Osteocyte (in vitro differentiated cells): Measurements from ENCODE around the gene RAD51B. TPM values are rescaled to one million over a fixed set of nuclear protein-coding genes. Genes with fewer than 3 reads are reported as not detected.

Experiments
- DNase-seq: peaks from one replicate; pipeline ENCODE4 v3.0.0; 2021; ENCODE audit warnings: mixed read lengths; ENCODE audit not compliant: unreplicated experiment; ENCODE audit errors: extremely low spot score
- H3K27ac Mint-ChIP-seq: one replicate; pipeline ENCODE4 v1.8.0; 2021; ENCODE audit warnings: mild to moderate bottlenecking, mixed read lengths; ENCODE audit not compliant: unreplicated experiment
- H3K27me3 Mint-ChIP-seq: one replicate; pipeline ENCODE4 v1.8.0; 2021; ENCODE audit warnings: mixed read lengths; ENCODE audit not compliant: unreplicated experiment
- H3K36me3 Mint-ChIP-seq: one replicate; pipeline ENCODE4 v1.8.0; 2021; ENCODE audit warnings: mixed read lengths; ENCODE audit not compliant: unreplicated experiment
- H3K4me1 Mint-ChIP-seq: one replicate; pipeline ENCODE4 v1.8.0; 2021; ENCODE audit warnings: mixed read lengths; ENCODE audit not compliant: unreplicated experiment
- H3K4me3 Mint-ChIP-seq: one replicate; pipeline ENCODE4 v1.8.0; 2021; ENCODE audit warnings: mild to moderate bottlenecking, moderate library complexity, mixed read lengths; ENCODE audit not compliant: unreplicated experiment
- H3K9me3 Mint-ChIP-seq: one replicate; pipeline ENCODE4 v1.8.0; 2021; ENCODE audit warnings: mixed read lengths; ENCODE audit not compliant: unreplicated experiment
- CTCF ChIP-seq: fragments of 200-600 bp; sonication (generic); IDR thresholded peaks from 2 replicates; pipeline ENCODE4 v1.5.0; 2021; ENCODE audit warnings: antibody characterized with exemption, mild to moderate bottlenecking, moderate library complexity
- total RNA-seq: library from RNA; stranded (reverse); gene quantifications from 2 replicates; pipeline ENCODE4 v1.2.1, GENCODE V29; 2021

Gene RAD51B
- total RNA-seq, 1 donor from 2014 or later, result 12.7 TPM

DNA sequence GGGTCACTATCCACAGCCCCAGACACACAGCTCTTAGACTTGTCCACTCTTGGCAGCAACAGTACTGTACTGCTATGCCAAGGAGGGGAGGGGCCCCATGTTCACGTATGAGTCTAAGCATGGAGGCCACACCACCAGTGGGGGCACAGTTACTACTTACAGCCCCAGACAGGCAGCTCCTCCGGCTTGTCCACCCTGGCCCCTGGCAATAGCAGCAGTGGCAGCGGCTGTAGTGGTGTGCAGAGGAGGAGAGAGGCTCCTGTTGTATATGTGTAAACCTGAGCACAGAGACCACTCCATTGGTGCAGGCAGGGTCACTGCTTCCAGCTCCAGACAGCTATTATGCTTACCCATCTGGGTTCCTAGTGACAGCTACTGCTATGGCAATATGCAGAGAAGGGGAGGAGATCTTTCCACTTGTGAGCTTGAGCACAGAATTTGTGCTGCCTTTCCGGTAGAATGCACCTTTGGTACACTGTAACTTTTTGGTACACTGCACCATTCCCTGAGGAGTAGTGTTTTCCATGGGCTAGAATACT is 113.2 kb downstream of the RAD51B start:
- peaks cover 27% of the 10 kb centered on the region for H3K4me1 Mint-ChIP-seq
- H3K27ac Mint-ChIP-seq, result no peak overlapping the region
- H3K9me3 Mint-ChIP-seq, result peaks cover 17% of the 10 kb centered on the region
- H3K27me3 Mint-ChIP-seq, result no peaks in the 10 kb centered on the region
- no peak overlapping the region for H3K4me3 Mint-ChIP-seq
- TF ChIP-seq CTCF, result no peak
- peaks cover 10% of the 10 kb centered on the region for H3K36me3 Mint-ChIP-seq
- DNase-seq, result no peak

DNA sequence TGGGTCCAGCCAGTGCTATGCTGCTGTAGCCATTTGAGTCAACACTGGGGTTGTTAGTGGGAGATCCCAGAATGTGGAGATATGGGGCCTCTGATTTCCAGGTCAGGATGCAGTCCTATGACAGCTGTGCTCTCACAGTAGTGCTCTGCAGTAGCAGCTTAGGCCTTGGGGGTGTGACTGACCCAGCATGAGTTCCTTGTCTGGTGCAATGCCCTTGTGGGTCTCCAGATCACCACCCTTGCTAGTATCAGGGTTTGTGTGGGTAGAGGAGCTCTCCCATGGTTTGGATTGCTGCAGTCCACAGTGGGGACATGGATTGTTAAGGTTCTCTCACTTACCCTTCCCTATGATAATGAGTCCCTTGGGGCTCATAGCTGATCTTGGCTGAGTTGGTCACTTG is 113.7 kb downstream of the RAD51B start:
- TF ChIP-seq CTCF, result no peak
- Mint-ChIP-seq H3K4me3 (no peak overlapping the region), H3K9me3 (peaks cover 14% of the 10 kb centered on the region), H3K27me3 (no peaks in the 10 kb centered on the region), H3K27ac (no peak overlapping the region), H3K4me1 (peaks cover 32% of the 10 kb centered on the region), H3K36me3 (peaks cover 10% of the 10 kb centered on the region)
- DNase-seq, result no peak

- peaks cover 7% of the 10 kb centered on the region for H3K36me3 Mint-ChIP-seq
- no peak overlapping the region for H3K4me3 Mint-ChIP-seq
- H3K27ac Mint-ChIP-seq, result peak overlapping the region; percentile 5
- TF ChIP-seq CTCF, result peak; percentile 78
- H3K27me3 Mint-ChIP-seq, result no peaks in the 10 kb centered on the region
- no peak for DNase-seq
- peaks cover 9% of the 10 kb centered on the region for H3K9me3 Mint-ChIP-seq
- H3K4me1 Mint-ChIP-seq, result peaks cover 38% of the 10 kb centered on the region
Observed at GRCh38 chr14:67934087-67934486, 114.5 kb downstream of the RAD51B start.

DNA sequence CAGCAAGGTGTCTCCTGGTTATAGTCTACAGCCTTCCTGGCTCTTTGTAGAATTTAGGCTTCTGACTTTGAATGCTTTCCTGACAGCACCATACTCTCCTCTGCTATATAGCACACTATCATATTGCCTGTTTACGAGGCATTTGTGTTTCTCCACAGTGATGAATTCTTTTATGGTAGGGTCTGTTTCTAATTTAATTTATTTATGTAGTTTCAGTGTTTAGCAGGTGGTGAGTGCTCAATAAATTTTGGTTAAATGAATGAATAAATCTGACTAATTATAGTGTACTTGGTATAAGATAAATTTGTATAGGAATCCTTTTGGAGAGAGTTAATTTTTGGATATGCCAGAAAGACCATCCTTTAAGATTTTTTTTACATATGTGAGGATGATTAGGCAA is 115.3 kb downstream of the RAD51B start:
- Mint-ChIP-seq H3K9me3 (peaks cover 4% of the 10 kb centered on the region), H3K27ac (no peak overlapping the region), H3K4me3 (no peak overlapping the region), H3K27me3 (no peaks in the 10 kb centered on the region), H3K4me1 (peaks cover 43% of the 10 kb centered on the region), H3K36me3 (peaks cover 6% of the 10 kb centered on the region)
- no peak for TF ChIP-seq CTCF
- no peak for DNase-seq

GRCh38 chr14:67935371-67935770 is 115.8 kb downstream of the RAD51B start:
- peaks cover 2% of the 10 kb centered on the region for H3K36me3 Mint-ChIP-seq
- no peak for DNase-seq
- no peaks in the 10 kb centered on the region for H3K9me3 Mint-ChIP-seq
- no peak overlapping the region for H3K27ac Mint-ChIP-seq
- no peak overlapping the region for H3K4me3 Mint-ChIP-seq
- no peaks in the 10 kb centered on the region for H3K27me3 Mint-ChIP-seq
- no peak for TF ChIP-seq CTCF
- peaks cover 47% of the 10 kb centered on the region for H3K4me1 Mint-ChIP-seq
